SKM-1 (cell line): Measurements from ENCODE around the gene FHIT.
"Not testable (repeated sequence)": the region's sequence is repeated elsewhere in the genome, so short reads cannot be mapped to it uniquely, and the experiment has no call there.

Experiments used
- DNase-seq: peaks from one replicate; lab custom pipeline; 2025; ENCODE audit not compliant: unreplicated experiment; lab: John Stamatoyannopoulos, UW

FHIT gene

GRCh38 chr3:61065451-61066011 lies 185.7 kb downstream of the FHIT start:
- DNase-seq = no peak

DNA sequence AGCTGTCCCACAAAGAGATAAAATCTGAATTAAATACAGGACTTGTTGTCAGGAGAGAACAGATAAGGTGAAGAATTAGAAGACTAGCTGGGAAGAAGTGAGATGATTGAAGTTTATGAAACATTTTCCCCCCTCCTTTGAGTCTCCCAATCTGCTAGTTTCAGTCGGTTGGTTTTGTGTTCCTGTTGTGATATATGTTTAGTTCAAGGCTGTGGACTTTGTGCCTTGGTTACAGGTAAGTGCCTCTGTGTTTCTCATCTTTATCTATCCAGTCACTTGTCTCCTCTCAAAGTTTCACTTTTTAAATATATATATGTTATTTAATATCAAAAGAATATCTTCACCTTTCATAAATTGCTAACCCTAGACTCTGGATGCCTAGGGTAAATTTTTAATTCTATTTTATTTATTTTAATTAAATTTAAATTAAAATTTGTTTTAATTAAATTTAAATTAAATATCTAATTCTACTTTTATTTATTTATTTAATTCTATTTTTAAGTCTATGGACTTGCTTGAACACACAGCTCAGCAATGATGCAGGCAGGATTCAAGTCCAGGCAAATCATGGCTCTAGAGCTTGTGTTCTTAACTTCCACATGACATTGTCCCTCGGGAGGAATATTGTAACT lies 190.0 kb downstream of the FHIT start:
- DNase-seq = no peak

GRCh38 chr3:61060411-61060861 lies 190.8 kb downstream of the FHIT start:
- DNase-seq = no peak

DNA sequence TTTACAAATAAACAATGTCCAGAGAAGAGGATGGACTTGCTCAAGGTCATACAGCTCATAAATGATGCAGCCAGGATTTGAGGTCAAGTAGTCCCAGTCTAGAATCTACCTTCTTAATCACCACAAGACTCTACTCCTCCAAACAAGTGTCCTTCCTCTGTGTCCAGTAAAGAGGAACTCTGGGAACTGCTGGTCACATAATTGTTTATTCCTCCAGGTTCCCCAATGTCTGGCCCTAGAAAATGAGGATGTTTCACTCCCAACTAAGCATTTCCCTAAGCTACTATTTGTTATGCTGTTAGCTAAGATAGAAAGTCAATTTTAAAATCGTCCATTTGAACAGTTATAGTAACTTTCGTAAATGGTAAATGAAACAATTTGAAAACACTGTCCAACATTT lies 192.4 kb downstream of the FHIT start:
- DNase-seq = no peak

- DNase-seq = no peak
These were observed 193.8 kb downstream of the FHIT start for GRCh38 chr3:61057464-61057863.

- no peak for DNase-seq
These were observed 195.8 kb downstream of the FHIT start for GRCh38 chr3:61055447-61055846.

DNA sequence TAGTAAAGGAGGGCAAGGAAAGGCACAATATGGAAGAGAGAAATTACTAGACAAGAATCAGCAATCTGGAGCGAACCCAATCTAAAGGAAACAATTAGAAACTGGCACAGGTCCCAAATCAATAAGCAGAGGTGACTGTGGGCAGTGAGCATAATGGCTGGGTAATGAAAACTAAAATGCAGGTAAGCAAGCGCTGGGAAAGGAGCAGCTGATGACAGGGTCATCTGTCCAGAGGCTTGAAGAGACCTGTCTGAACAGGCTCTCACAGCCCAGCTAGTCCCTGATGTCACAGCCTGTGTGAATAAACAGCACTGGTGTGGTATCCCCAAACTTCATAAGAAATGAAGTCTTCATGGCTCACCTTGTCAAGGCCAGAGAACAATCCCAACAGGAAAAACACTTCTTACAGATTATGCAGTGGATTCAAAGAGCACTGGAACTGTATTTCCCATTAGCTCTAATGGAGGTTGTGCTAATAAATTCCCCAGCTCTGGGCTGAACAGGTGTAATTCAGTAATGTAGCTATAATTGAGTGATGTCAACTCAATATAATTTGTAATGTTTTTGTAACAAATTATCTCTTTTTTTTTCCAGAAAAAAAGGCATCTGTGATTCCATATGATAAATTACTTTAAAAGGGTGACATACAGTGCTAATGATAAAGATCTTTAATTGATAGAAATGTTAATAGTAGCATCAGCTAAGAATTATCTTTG lies 197.3 kb downstream of the FHIT start:
- DNase-seq = no peak

DNA sequence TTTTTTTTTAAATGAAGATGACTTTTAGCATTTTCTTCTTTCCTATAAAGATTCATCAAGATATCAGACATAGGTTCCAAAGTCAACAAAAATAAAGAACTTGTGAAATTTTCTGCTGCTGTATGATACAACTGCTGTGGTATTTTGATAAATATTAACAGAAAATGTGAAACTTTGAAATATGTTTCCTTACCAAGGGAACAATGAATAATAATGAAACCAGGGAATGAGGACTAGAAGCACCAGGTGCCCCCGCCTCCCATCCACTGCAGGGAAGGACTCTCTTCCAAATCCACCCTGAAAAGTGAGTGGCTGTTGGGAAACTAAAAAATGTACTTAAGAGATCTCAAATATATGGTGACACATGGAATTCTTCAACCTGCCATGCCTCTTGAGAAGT lies 198.4 kb downstream of the FHIT start:
- no peak for DNase-seq

GRCh38 chr3:61051666-61052065 lies 199.6 kb downstream of the FHIT start:
- no peak for DNase-seq

DNA sequence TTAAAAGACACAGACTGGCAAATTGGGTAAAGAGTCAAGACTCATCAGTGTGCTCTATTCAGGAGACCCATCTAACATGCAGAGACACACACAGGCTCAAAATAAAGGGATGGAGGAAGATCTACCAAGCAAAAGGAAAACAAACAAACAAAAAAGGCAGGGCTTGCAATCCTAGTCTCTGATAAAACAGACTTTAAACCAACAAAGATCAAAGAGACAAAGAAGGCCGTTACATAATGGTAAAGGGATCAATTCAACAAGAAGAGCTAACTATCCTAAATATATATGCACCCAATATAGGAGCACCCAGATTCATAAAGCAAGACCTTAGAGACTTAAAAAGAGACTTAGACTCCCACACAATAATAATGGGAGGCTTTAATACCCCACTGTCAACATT lies 206.1 kb downstream of the FHIT start:
- not testable (repeated sequence) for DNase-seq

DNA sequence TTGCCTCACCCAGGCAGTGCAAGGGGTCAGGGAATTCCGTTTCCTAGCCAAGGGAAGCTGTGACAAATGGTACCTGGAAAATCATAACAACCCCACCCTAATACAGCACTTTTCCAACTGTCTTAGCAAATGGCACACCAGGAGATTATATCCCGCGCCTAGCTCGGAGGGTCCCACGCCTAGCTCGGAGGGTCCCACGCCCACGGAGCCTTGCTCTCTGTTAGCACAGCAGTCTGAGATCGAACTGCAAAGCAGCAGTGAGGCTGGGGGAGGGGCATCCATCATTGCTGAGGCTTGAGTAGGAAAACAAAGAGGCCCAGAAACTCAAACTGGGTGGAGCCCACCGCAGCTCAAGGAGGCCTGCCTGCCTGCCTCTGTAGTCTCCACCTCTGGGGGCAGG lies 208.1 kb downstream of the FHIT start:
- no peak for DNase-seq

DNA sequence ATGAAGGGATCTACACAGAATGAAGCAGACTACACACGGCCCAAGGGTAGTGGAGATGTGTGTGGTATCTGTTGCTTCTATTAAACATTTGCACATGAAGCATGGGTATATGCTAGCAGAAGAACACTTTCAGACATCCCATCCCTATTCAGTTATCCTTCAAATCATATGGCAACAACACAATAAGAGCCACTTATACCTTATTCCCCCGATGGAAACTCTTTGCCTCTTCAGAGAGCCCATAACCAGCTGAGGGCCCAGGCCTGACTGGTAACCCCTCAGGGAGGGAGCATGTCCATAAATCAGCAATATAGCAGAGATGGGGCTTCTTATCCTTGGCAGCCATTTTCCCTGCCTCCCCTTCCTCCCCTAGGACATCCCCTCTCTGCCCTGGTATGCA lies 210.6 kb downstream of the FHIT start:
- DNase-seq = no peak

- DNase-seq = no peak
These were observed 215.7 kb downstream of the FHIT start for GRCh38 chr3:61035573-61035972.

DNA sequence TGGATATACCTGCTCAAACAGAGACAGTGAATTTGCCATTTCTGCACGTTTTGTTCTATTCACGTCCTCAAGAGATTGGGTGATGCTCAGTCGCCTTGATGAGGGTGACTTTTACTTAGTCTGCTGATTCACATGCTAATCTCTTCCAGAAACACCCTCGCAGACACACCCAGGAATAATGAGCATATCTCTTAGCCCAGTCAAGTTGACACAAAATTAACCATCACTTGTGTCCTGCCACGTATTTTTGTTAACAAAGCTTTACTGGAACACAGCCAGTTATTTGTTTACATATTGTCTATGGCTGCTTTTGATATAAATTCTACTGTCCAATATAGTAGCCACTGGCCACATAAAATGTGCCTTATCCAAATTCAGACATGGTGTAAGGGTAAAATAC lies 218.3 kb downstream of the FHIT start:
- no peak for DNase-seq

- no peak for DNase-seq
These were observed 219.7 kb downstream of the FHIT start for GRCh38 chr3:61031503-61031902.

DNA sequence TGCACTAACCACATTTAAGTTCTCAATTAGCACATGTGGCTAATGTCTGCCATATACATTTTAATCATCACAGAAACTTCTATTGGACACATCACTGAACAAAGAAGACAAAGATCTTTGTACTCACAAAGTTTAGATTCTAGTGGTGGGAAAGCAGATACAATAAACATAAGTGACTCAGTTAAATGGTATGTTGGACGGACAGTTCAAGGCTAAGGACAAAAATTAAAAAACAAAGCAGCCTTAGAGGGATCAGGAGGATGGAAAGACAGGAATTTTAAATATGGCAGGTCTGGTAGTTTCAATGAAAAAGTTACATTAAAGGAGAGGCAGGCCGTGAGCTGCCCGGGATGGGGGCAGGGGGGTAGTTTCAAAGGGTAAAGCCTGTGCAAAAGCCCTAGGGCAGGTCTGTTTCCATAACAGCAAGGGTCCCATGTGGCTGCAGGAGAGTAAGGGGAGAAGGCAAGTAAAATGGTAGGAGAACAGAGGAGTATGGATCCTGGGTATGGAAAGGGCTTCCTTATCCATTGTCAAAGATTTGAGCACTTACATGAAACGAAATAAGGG lies 220.7 kb downstream of the FHIT start:
- DNase-seq = no peak

DNA sequence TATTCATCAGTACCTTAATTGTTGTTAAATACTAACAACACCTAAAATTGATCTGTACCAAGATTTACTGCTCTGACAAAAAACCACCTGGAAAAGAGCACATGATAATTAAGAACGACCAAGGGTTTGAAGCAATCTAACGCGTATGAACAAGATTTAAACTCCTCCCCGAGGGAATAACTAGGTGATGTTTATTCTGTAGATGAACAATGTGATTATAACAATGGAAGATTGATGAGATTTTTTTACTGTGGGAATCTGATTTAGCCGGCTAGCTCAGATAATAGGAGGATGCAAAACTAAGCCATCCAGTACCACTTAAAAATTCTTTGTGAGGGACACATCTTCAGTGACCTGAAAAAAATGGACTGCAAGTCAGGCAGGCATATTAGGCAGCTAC lies 222.1 kb downstream of the FHIT start:
- no peak for DNase-seq

- no peak for DNase-seq
These were observed 232.4 kb downstream of the FHIT start for GRCh38 chr3:61018807-61019206.

DNA sequence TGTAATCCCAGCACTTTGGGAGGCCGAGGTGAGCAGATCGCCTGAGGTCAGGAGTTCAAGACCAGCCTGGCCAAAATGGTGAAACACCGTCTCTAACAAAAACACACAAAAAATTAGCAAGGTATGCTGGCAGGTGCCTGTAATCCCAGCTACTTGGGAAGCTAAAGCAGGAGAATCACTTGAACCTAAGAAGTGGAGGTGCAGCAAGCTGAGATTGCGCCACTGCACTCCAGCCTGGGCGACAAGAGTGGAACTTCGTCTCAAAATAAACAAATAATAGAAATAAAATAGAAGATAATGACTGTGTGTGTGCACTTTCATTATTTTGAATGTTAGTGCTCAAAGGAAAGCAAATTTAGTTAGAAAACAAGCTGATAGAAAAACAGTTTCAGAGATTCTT lies 234.2 kb downstream of the FHIT start:
- DNase-seq = not testable (repeated sequence)

DNA sequence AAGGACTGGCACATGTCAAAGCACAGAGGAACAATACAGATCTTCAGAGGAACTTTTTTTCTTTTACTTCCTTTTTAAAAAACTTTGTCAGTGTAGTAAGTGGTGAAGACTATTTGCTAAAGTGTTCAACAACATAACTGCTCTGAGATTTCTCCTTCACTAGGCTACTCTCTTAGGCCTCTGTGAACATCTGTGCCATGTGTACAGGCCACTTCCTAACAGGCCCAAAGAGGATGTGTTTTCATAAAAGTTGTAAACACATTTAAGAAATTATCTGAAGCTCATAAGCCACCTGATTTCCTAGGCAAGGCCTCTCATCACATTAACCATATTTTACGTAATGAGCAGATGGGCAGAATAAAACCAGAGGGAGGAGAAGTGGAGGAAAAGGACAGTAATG lies 235.4 kb downstream of the FHIT start:
- no peak for DNase-seq

DNA sequence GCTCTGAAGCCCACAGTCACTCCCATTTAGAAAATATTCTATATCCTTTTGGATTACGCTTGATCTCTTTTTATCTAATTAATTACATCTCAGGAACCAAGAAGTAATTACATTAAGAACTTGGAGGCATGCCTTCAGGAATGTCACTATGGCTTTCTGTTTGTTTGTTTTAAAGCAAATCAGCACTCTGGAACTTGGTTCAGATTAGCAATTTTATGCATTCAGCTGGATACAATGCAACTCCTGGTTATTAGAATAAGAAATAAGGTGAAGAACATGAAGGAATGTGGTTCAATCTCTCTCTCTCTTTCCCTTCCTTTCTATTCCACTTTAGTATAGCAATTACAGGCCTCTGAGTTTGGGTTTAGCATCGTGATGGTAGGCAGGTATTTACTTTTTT lies 235.8 kb downstream of the FHIT start:
- no peak for DNase-seq

DNA sequence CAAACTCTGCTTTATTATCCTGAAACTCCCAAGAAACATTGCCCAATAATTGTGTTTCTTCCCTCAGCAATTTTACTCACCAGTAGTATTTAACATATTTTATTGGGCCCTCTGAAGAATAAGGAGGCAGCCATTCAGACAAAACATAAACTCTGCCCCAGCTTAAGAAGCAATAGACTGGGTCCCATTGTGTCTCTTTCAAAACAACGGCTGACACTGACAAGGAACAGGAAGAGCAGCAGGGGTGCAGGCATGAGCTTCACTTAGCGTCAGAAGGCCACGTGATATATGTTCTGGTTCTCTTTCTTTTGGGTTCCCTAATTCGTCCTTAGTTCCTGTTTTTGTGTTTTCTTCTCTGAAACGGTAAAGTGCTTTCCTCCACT lies 242.3 kb downstream of the FHIT start:
- DNase-seq = peak; percentile 67
